Suprapubic skin (tissue), 4 donors: ENCODE data around the gene LRMDA. TPM values are rescaled to one million over a fixed set of nuclear protein-coding genes. Genes with fewer than 3 reads are reported as not detected.

ENCODE experiments used
- DNase-seq, 2 donors: peaks; one replicate each; pipeline ENCODE4 v3.0.0-alpha.2; 2019; ENCODE audit warnings: low spot score in 2 of 2
- H3K27ac ChIP-seq: fragments of 200-600 bp; sonication (generic); one replicate; pipeline ENCODE4 v1.5.1; 2019
- H3K27me3 ChIP-seq: fragments of 200-600 bp; sonication (generic); one replicate; pipeline ENCODE4 v1.5.1; 2019
- H3K36me3 ChIP-seq: fragments of 200-600 bp; sonication (generic); one replicate; pipeline ENCODE4 v1.5.1; 2019
- H3K4me1 ChIP-seq: fragments of 200-600 bp; sonication (generic); one replicate; pipeline ENCODE4 v1.5.1; 2019
- H3K4me3 ChIP-seq: fragments of 200-600 bp; sonication (generic); one replicate; pipeline ENCODE4 v1.5.1; 2019; ENCODE audit warnings: mild to moderate bottlenecking
- H3K9me3 ChIP-seq: fragments of 200-600 bp; sonication (generic); one replicate; pipeline ENCODE4 v1.5.1; 2019
- EP300 ChIP-seq: sonication (generic); formaldehyde crosslinking; IDR thresholded peaks from one replicate; pipeline ENCODE4 v1.6.1; 2017; ENCODE audit warnings: antibody characterized with exemption
- POLR2A ChIP-seq, 2 donors: fragments of 450-650 bp; IDR thresholded peaks; one replicate each; pipeline ENCODE4 v1.6.1; 2017; ENCODE audit warnings: antibody characterized with exemption in 2 of 2, mild to moderate bottlenecking in 2 of 2, moderate library complexity in 2 of 2
- POLR2AphosphoS5 ChIP-seq, 3 donors: sonication (generic); formaldehyde crosslinking; IDR thresholded peaks; one replicate each; pipeline ENCODE4 v1.6.1; 2017; ENCODE audit warnings: antibody characterized with exemption in 3 of 3
- WGBS: methylation state at CpG from one replicate; pipeline ENCODE4 v1.1.5; 2018; 5-methylcytosine and 5-hydroxymethylcytosine counted together
- total RNA-seq, 4 donors: library from RNA; depleted of rRNA; stranded (reverse); fragments of >200 nt; gene quantifications; one replicate each; pipeline ENCODE4 v1.1.0, GENCODE V29; 2016
- TF ChIP-seq, protein P1 (sequence below), 2 donors: fragments of 200-600 bp in 1 of 2; fragments of 450-650 bp in 1 of 2; sonication (generic) in 1 of 2; IDR thresholded peaks; one replicate each; pipeline ENCODE4 v1.5.1; 2016 to 2019; ENCODE audit warnings: antibody characterized with exemption in 2 of 2, mild to moderate bottlenecking in 1 of 2, moderate library complexity in 1 of 2

Gene LRMDA
- total RNA-seq, 4 donors from 2014 or later: 0.10 to 2.9 (median 1.9) TPM; not detected in 1

DNA sequence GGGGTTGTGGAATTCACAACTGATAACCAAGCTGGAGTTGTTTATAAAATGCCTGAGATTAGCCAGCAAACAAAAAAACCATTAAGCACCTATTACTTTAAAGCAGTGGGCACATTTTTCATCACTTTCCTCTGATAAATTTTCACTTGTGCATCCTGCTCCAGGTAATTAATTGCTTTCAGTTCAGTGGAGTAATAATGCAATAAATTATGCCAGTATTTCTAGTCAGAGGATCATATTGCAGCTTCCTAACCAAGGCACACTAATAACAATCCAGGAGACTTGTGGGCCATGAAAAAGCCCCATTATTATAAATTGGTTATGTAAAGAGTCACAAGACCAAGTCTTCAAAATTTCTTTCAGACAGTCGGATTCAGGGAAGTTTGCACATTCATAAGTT lies 193.2 kb downstream of the LRMDA start:
- H3K27ac ChIP-seq: no peak overlapping the region
- H3K27me3 ChIP-seq: no peaks in the 10 kb centered on the region
- no peaks in the 10 kb centered on the region for H3K9me3 ChIP-seq
- 86% methylated on average over 1 of the region's 1 CpG for WGBS
- H3K4me3 ChIP-seq: no peak overlapping the region
- no peaks in the 10 kb centered on the region for H3K4me1 ChIP-seq
- TF ChIP-seq, protein P1, sequence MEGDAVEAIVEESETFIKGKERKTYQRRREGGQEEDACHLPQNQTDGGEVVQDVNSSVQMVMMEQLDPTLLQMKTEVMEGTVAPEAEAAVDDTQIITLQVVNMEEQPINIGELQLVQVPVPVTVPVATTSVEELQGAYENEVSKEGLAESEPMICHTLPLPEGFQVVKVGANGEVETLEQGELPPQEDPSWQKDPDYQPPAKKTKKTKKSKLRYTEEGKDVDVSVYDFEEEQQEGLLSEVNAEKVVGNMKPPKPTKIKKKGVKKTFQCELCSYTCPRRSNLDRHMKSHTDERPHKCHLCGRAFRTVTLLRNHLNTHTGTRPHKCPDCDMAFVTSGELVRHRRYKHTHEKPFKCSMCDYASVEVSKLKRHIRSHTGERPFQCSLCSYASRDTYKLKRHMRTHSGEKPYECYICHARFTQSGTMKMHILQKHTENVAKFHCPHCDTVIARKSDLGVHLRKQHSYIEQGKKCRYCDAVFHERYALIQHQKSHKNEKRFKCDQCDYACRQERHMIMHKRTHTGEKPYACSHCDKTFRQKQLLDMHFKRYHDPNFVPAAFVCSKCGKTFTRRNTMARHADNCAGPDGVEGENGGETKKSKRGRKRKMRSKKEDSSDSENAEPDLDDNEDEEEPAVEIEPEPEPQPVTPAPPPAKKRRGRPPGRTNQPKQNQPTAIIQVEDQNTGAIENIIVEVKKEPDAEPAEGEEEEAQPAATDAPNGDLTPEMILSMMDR (IDR thresholded peaks at IDR 0.05): no peak
- TF ChIP-seq POLR2AphosphoS5 (IDR thresholded peaks at IDR 0.05) (no peak), EP300 (no peak), POLR2A (IDR thresholded peaks at IDR 0.05) (no peak)
- no peak for DNase-seq
- no peaks in the 10 kb centered on the region for H3K36me3 ChIP-seq

- no peaks in the 10 kb centered on the region for H3K36me3 ChIP-seq
Observed at GRCh38 chr10:75630746-75631145, 199.3 kb downstream of the LRMDA start.

GRCh38 chr10:75632805-75633462 lies 201.5 kb downstream of the LRMDA start:
- no peak overlapping the region for H3K4me3 ChIP-seq
- H3K4me1 ChIP-seq: no peaks in the 10 kb centered on the region
- no peak for DNase-seq
- WGBS: 67% methylated on average over 8 of the region's 8 CpGs
- TF ChIP-seq EP300: no peak
- TF ChIP-seq, protein P1 (IDR thresholded peaks at IDR 0.05): no peak
- TF ChIP-seq POLR2AphosphoS5 (IDR thresholded peaks at IDR 0.05): no peak
- no peak for TF ChIP-seq POLR2A (IDR thresholded peaks at IDR 0.05)
- no peak overlapping the region for H3K27ac ChIP-seq
- H3K9me3 ChIP-seq: no peaks in the 10 kb centered on the region
- no peaks in the 10 kb centered on the region for H3K36me3 ChIP-seq
- H3K27me3 ChIP-seq: no peaks in the 10 kb centered on the region

More at GRCh38 chr10:75630746-75631145, 199.3 kb downstream of the LRMDA start:
- no peaks in the 10 kb centered on the region for H3K4me1 ChIP-seq
- H3K27ac ChIP-seq: no peak overlapping the region
- DNase-seq: no peak
- TF ChIP-seq EP300: no peak
- H3K4me3 ChIP-seq: no peak overlapping the region
- no peaks in the 10 kb centered on the region for H3K27me3 ChIP-seq
- WGBS: 85% methylated on average over 2 of the region's 2 CpGs
- H3K9me3 ChIP-seq: no peaks in the 10 kb centered on the region

- WGBS: 82% methylated on average over 2 of the region's 2 CpGs
- Histone ChIP-seq H3K4me3 (no peak overlapping the region), H3K36me3 (no peaks in the 10 kb centered on the region), H3K4me1 (no peaks in the 10 kb centered on the region), H3K9me3 (no peaks in the 10 kb centered on the region), H3K27ac (no peak overlapping the region), H3K27me3 (no peaks in the 10 kb centered on the region)
- TF ChIP-seq POLR2A (IDR thresholded peaks at IDR 0.05) (no peak), POLR2AphosphoS5 (IDR thresholded peaks at IDR 0.05) (no peak), EP300 (no peak)
- TF ChIP-seq, protein P1 (IDR thresholded peaks at IDR 0.05): no peak
- DNase-seq: no peak
Observed at GRCh38 chr10:75633568-75633967, 202.1 kb downstream of the LRMDA start.

DNA sequence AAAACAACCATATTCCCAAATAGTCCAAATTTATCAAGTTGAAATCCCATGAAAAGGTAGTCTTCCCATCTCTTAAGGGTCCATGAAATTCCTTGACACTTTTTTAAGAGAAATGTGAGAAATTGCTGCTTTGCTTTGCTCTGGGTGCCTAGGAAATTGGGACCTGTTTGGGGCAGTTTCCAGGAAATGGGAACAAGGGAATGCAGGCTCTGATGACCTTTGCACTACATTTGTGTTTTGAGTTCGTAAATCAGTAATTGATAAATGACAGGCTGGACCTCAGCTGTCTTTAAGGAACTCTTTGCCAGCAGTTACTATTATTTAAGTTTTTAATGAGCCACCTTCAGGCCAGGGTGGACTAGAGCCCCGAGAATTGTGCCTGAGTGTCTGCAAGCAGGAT lies 203.5 kb downstream of the LRMDA start:
- H3K27me3 ChIP-seq: no peaks in the 10 kb centered on the region
- H3K36me3 ChIP-seq: no peaks in the 10 kb centered on the region
- TF ChIP-seq, protein P1 (IDR thresholded peaks at IDR 0.05): no peak
- TF ChIP-seq EP300: no peak
- TF ChIP-seq POLR2AphosphoS5 (IDR thresholded peaks at IDR 0.05): no peak
- no peak for TF ChIP-seq POLR2A (IDR thresholded peaks at IDR 0.05)
- WGBS: 87% methylated on average over 2 of the region's 2 CpGs
- H3K27ac ChIP-seq: no peak overlapping the region
- H3K4me1 ChIP-seq: no peaks in the 10 kb centered on the region
- no peak overlapping the region for H3K4me3 ChIP-seq
- no peaks in the 10 kb centered on the region for H3K9me3 ChIP-seq
- DNase-seq: no peak

GRCh38 chr10:75638752-75639151 lies 207.3 kb downstream of the LRMDA start:
- Histone ChIP-seq H3K27me3 (no peaks in the 10 kb centered on the region), H3K4me1 (no peaks in the 10 kb centered on the region), H3K36me3 (no peaks in the 10 kb centered on the region), H3K27ac (no peak overlapping the region), H3K4me3 (no peak overlapping the region), H3K9me3 (no peaks in the 10 kb centered on the region)
- 86% methylated on average over 2 of the region's 2 CpGs for WGBS
- no peak for TF ChIP-seq EP300
- no peak for TF ChIP-seq POLR2A (IDR thresholded peaks at IDR 0.05)
- no peak for TF ChIP-seq POLR2AphosphoS5 (IDR thresholded peaks at IDR 0.05)
- TF ChIP-seq, protein P1 (IDR thresholded peaks at IDR 0.05): no peak
- no peak for DNase-seq
